C4-2B (cell line): ENCODE results near the gene TREML2.

Experiments used
- ZFX ChIP-seq: fragments of 450-650 bp; IDR thresholded peaks from 2 replicates; pipeline ENCODE4 v1.6.1; 2017
- TF ChIP-seq, protein P1 (sequence below): fragments of 450-650 bp; conservative IDR thresholded peaks from 2 replicates; pipeline ENCODE4 v1.5.1; 2017; ENCODE audit warnings: mild to moderate bottlenecking

- TF ChIP-seq, protein P1, sequence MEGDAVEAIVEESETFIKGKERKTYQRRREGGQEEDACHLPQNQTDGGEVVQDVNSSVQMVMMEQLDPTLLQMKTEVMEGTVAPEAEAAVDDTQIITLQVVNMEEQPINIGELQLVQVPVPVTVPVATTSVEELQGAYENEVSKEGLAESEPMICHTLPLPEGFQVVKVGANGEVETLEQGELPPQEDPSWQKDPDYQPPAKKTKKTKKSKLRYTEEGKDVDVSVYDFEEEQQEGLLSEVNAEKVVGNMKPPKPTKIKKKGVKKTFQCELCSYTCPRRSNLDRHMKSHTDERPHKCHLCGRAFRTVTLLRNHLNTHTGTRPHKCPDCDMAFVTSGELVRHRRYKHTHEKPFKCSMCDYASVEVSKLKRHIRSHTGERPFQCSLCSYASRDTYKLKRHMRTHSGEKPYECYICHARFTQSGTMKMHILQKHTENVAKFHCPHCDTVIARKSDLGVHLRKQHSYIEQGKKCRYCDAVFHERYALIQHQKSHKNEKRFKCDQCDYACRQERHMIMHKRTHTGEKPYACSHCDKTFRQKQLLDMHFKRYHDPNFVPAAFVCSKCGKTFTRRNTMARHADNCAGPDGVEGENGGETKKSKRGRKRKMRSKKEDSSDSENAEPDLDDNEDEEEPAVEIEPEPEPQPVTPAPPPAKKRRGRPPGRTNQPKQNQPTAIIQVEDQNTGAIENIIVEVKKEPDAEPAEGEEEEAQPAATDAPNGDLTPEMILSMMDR: no peak
- no peak for TF ChIP-seq ZFX
These were observed 28.8 kb upstream of the TREML2 start for GRCh38 chr6:41229721-41230120.
